ENCODE measurements around the gene CCHCR1.

The CCHCR1 gene

DNA sequence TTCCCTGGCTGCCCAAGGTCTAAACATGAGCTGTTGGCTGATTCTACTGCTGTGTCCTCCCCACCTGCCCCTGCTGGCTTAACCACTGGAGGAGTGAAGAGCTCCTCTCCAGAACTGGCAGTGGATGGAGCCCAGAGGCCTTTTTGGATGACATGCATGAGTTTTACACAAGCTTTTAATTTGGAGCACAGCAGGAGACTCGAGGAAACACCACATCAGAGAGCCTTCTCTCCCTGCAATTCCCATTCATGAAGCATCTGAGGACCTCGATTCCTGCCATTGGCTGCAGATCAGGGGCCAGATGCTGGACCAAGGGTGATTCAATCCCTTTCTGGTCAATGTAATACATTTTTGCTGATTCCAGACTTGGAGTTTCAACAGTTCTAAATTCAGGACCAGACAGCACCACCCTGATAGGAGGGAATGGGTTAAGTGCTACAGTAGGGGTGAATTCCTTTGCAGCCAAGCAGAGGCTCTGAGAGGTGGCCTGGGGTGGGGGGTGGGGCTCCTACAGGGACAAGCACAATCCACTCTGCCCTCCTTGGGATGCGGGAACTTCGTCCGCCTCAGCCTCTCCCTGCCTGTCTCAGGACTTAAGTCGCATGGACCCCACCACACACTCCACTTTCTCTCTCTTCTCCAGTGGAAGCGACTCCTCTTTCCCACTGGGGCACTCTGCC lies 43.6 kb downstream of the CCHCR1 start:
- Histone ChIP-seq H3K4me3 (ENCODE audit: insufficient read depth, low read length, poor library complexity, severe bottlenecking) (no peak overlapping the region), H3F3A (ENCODE audit: insufficient read depth) (no peaks in the 10 kb centered on the region), H4K20me1 (ENCODE audit: low read depth, low read length) (no peaks in the 10 kb centered on the region), H3K4me2 (ENCODE audit: low read depth, low read length, poor library complexity, severe bottlenecking) (no peak overlapping the region), H3K27me3 (ENCODE audit: low read length) (no peaks in the 10 kb centered on the region), H3K9me3 (ENCODE audit: insufficient read depth, low read length) (no peaks in the 10 kb centered on the region), H3K9ac (ENCODE audit: low read length) (no peak overlapping the region), H3K27ac (ENCODE audit: low read depth, low read length) (no peak overlapping the region), H3K79me2 (ENCODE audit: insufficient read depth, low read length) (no peaks in the 10 kb centered on the region), H3K9me2 (replicated peaks; ENCODE audit: insufficient read depth, low read length) (no peaks in the 10 kb centered on the region), H2AFZ (ENCODE audit: low read depth, low read length, severe bottlenecking) (no peak overlapping the region), H3K36me3 (ENCODE audit: low read length) (no peaks in the 10 kb centered on the region)
- TF ChIP-seq, protein P1, sequence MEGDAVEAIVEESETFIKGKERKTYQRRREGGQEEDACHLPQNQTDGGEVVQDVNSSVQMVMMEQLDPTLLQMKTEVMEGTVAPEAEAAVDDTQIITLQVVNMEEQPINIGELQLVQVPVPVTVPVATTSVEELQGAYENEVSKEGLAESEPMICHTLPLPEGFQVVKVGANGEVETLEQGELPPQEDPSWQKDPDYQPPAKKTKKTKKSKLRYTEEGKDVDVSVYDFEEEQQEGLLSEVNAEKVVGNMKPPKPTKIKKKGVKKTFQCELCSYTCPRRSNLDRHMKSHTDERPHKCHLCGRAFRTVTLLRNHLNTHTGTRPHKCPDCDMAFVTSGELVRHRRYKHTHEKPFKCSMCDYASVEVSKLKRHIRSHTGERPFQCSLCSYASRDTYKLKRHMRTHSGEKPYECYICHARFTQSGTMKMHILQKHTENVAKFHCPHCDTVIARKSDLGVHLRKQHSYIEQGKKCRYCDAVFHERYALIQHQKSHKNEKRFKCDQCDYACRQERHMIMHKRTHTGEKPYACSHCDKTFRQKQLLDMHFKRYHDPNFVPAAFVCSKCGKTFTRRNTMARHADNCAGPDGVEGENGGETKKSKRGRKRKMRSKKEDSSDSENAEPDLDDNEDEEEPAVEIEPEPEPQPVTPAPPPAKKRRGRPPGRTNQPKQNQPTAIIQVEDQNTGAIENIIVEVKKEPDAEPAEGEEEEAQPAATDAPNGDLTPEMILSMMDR (IDR thresholded peaks at IDR 0.05; ENCODE audit: insufficient read depth, low read length, poor library complexity, severe bottlenecking) = no peak
- TF ChIP-seq EZH2phosphoT487 (conservative IDR thresholded peaks at IDR 0.05; ENCODE audit: low read length) = no peak

DNA sequence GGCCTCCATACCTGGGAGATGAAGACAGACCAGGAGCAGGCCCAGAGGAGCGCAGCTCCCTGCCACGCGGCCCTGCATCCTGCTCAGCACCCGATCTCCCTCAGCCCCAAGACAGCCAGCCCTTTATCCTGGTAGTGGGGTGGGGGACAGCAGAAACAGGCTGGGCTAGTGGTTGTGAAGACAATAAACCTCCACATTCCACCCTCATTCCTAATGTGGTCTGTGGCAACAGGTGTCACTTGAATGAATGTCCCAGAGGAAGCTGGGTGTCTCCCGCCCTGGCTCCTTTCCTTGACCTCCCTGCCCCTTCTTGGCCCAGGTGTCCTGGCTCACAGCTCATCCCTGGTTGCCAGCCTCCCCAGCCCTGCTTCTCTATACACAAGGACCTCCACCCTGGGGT lies 45.1 kb downstream of the CCHCR1 start, which contains the start of gene C6orf15:
TSS of gene C6orf15 (minus strand) at position 98 of the 400 bp plus-strand sequence. CDS start at position 78, 20 bp downstream.
- Histone ChIP-seq H3K27me3 (ENCODE audit: low read length) (no peaks in the 10 kb centered on the region), H3K36me3 (ENCODE audit: low read length) (no peaks in the 10 kb centered on the region), H4K20me1 (ENCODE audit: low read depth, low read length) (no peaks in the 10 kb centered on the region), H3F3A (ENCODE audit: insufficient read depth) (no peaks in the 10 kb centered on the region), H3K9me2 (replicated peaks; ENCODE audit: insufficient read depth, low read length) (no peaks in the 10 kb centered on the region), H3K4me2 (ENCODE audit: low read depth, low read length, poor library complexity, severe bottlenecking) (no peak within 1 kb of the TSS), H3K79me2 (ENCODE audit: insufficient read depth, low read length) (no peaks in the 10 kb centered on the region), H3K9me3 (ENCODE audit: insufficient read depth, low read length) (no peaks in the 10 kb centered on the region), H3K4me3 (ENCODE audit: insufficient read depth, low read length, poor library complexity, severe bottlenecking) (no peak within 1 kb of the TSS), H2AFZ (ENCODE audit: low read depth, low read length, severe bottlenecking) (no peak within 1 kb of the TSS), H3K27ac (ENCODE audit: low read depth, low read length) (no peak within 1 kb of the TSS), H3K9ac (ENCODE audit: low read length) (no peak within 1 kb of the TSS)
- no peak for TF ChIP-seq EZH2phosphoT487 (conservative IDR thresholded peaks at IDR 0.05; ENCODE audit: low read length)
- TF ChIP-seq, protein P1 (IDR thresholded peaks at IDR 0.05; ENCODE audit: insufficient read depth, low read length, poor library complexity, severe bottlenecking) = no peak

DNA sequence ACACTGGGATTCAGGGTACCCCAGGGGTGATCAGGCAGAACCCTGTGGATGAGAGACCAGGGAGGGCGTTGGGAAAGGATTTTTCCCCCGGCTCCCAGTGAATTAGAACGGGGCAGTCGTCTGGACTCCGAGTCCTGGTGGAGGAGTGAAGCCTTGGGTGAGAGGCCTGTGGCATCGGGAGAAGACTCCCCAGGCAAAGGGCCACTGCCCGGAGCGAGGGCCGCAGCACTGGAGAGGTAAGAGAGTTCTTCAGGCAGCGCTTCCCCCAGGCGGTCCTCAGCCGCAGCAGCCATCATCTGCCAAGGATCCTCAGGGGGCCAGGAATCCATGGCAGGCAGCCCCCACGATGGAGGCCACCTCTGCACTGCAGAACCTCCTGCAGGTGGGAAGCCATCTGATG lies 45.9 kb downstream of the CCHCR1 start:
- Histone ChIP-seq H3K9me3 (ENCODE audit: insufficient read depth, low read length) (no peaks in the 10 kb centered on the region), H3F3A (ENCODE audit: insufficient read depth) (no peaks in the 10 kb centered on the region), H3K79me2 (ENCODE audit: insufficient read depth, low read length) (no peaks in the 10 kb centered on the region), H3K27ac (ENCODE audit: low read depth, low read length) (no peak overlapping the region), H3K27me3 (ENCODE audit: low read length) (no peaks in the 10 kb centered on the region), H3K4me3 (ENCODE audit: insufficient read depth, low read length, poor library complexity, severe bottlenecking) (no peak overlapping the region), H3K9ac (ENCODE audit: low read length) (no peak overlapping the region), H2AFZ (ENCODE audit: low read depth, low read length, severe bottlenecking) (no peak overlapping the region), H3K4me2 (ENCODE audit: low read depth, low read length, poor library complexity, severe bottlenecking) (no peak overlapping the region), H3K9me2 (replicated peaks; ENCODE audit: insufficient read depth, low read length) (no peaks in the 10 kb centered on the region), H4K20me1 (ENCODE audit: low read depth, low read length) (no peaks in the 10 kb centered on the region), H3K36me3 (ENCODE audit: low read length) (no peaks in the 10 kb centered on the region)
- no peak for TF ChIP-seq EZH2phosphoT487 (conservative IDR thresholded peaks at IDR 0.05; ENCODE audit: low read length)
- TF ChIP-seq, protein P1 (IDR thresholded peaks at IDR 0.05; ENCODE audit: insufficient read depth, low read length, poor library complexity, severe bottlenecking) = no peak
